Endothelial cell of umbilical vein (primary cell): ENCODE measurements around the gene CFAP77. TPM values are rescaled to one million over a fixed set of nuclear protein-coding genes. Genes with fewer than 3 reads are reported as not detected.

Experiments used
- BruUV-seq: library from RNA; stranded (reverse); fragments of 400-500 nt; replicated peaks from 2 replicates; lab custom pipeline; 2021; lab: Mats Ljungman, UMichigan
- CTCF ChIA-PET: fragments of 300-600, 350-600 bp; sonication (Branson Sonifier 250); formaldehyde crosslinking; loops from one replicate; lab custom pipeline; 2021; ENCODE audit warnings: antibody characterized with exemption, inconsistent platforms; lab: Charles Lee
- POLR2A ChIA-PET: fragments of 300-600, 350-600 bp; sonication (Branson Sonifier 250); formaldehyde crosslinking; loops from one replicate; lab custom pipeline; 2021; ENCODE audit warnings: antibody characterized with exemption, inconsistent platforms; lab: Charles Lee
- DNase-seq: peaks from one replicate; pipeline ENCODE4 v3.0.0-alpha.2; 2011; ENCODE audit warnings: low read depth, low spot score
- FAIRE-seq: peaks from 2 replicates; lab custom pipeline; 2011; peaks lifted over from hg19 to GRCh38; lab: Jason Lieb, UNC
- H2AFZ ChIP-seq: 2 replicates; pipeline ENCODE4 v1.6.0; 2012; ENCODE audit warnings: low read depth, low read length, control low read depth, inconsistent platforms
- H3K27ac ChIP-seq: 2 replicates; pipeline ENCODE4 v1.5.1; 2011; ENCODE audit warnings: low read depth, mild to moderate bottlenecking, control low read depth, low read length, moderate library complexity; ENCODE audit not compliant: insufficient read depth
- H3K27me3 ChIP-seq, 2 experiments: 2 replicates each; pipeline versions ENCODE4 v1.6.0 to v1.6.1; 2011; ENCODE audit warnings: low read length in 2 of 2, mixed read lengths in 1 of 2; ENCODE audit not compliant: control insufficient read depth in 2 of 2, insufficient read depth in 2 of 2
- H3K36me3 ChIP-seq, 2 experiments: 2 replicates in 1 of 2; 3 replicates in 1 of 2; pipeline ENCODE4 v1.5.1; 2011; ENCODE audit warnings: low read length in 2 of 2, mild to moderate bottlenecking in 1 of 2, moderate library complexity in 1 of 2; ENCODE audit not compliant: control insufficient read depth in 2 of 2, insufficient read depth in 2 of 2; ENCODE audit errors: extremely low read depth in 1 of 2
- H3K4me1 ChIP-seq: 3 replicates; pipeline ENCODE4 v1.5.1; 2011; ENCODE audit warnings: mild to moderate bottlenecking, low read length; ENCODE audit not compliant: control insufficient read depth, insufficient read depth; ENCODE audit errors: extremely low read depth
- H3K4me2 ChIP-seq: 2 replicates; pipeline ENCODE4 v1.6.1; 2011; ENCODE audit warnings: low read length, control low read depth, mixed read lengths; ENCODE audit not compliant: insufficient read depth
- H3K4me3 ChIP-seq, 3 experiments: fragments of 200-600 bp in 1 of 3; sonication (generic), shearing (Covaris generic) in 1 of 3; replicated peaks in 1 of 3; 2 replicates each; pipeline ENCODE4 v1.5.1; 2011 to 2016; ENCODE audit warnings: control low read depth in 3 of 3, low read length in 3 of 3, mild to moderate bottlenecking in 2 of 3, inconsistent platforms in 1 of 3, low read depth in 1 of 3, moderate library complexity in 1 of 3; ENCODE audit not compliant: insufficient read depth in 1 of 3
- H3K79me2 ChIP-seq: 2 replicates; pipeline ENCODE4 v1.6.0; 2012; ENCODE audit warnings: low read length, inconsistent platforms; ENCODE audit not compliant: control insufficient read depth, insufficient read depth
- H3K9ac ChIP-seq: replicated peaks from 2 replicates; pipeline ENCODE3; 2011; ENCODE audit warnings: low read length, control low read depth; ENCODE audit not compliant: insufficient read depth; ENCODE audit errors: extremely low read depth
- H3K9me1 ChIP-seq: replicated peaks from 3 replicates; pipeline ENCODE4 v1.6.0; 2011; ENCODE audit warnings: mild to moderate bottlenecking, low read length; ENCODE audit not compliant: control insufficient read depth, insufficient read depth; ENCODE audit errors: extremely low read depth
- H3K9me3 ChIP-seq: replicated peaks from 2 replicates; pipeline ENCODE4 v1.5.1; 2012; ENCODE audit warnings: low read length, inconsistent platforms; ENCODE audit not compliant: control insufficient read depth, insufficient read depth
- H4K20me1 ChIP-seq: replicated peaks from 2 replicates; pipeline ENCODE3; 2011; ENCODE audit warnings: mild to moderate bottlenecking, low read length; ENCODE audit not compliant: control insufficient read depth, insufficient read depth; ENCODE audit errors: extremely low read depth
- CTCF ChIP-seq, 2 donors: IDR thresholded peaks; 1 replicate in 1 of 2; 2 replicates in 1 of 2; pipeline ENCODE4 v1.5.1; 2011; ENCODE audit warnings: low read length in 2 of 2, mild to moderate bottlenecking in 2 of 2, moderate library complexity in 2 of 2, control low read depth in 1 of 2, inconsistent platforms in 1 of 2, low read depth in 1 of 2; ENCODE audit not compliant: insufficient read depth in 1 of 2; ENCODE audit errors: extremely low read depth in 1 of 2
- EZH2 ChIP-seq: IDR thresholded peaks from 2 replicates; pipeline ENCODE4 v1.6.1; 2012; ENCODE audit warnings: borderline replicate concordance, low read depth, mild to moderate bottlenecking, moderate library complexity, low read length, inconsistent platforms; ENCODE audit not compliant: severe bottlenecking
- FOS ChIP-seq: IDR thresholded peaks from 2 replicates; pipeline ENCODE4 v1.6.1; 2011; ENCODE audit warnings: mild to moderate bottlenecking, low read length, moderate library complexity, borderline replicate concordance; ENCODE audit not compliant: insufficient read depth
- GATA2 ChIP-seq: IDR thresholded peaks from 2 replicates; pipeline ENCODE4 v1.7.0; 2011; ENCODE audit warnings: low read depth, mild to moderate bottlenecking, moderate library complexity, mixed read lengths, low read length; ENCODE audit not compliant: insufficient read length, insufficient read depth
- JUN ChIP-seq: IDR thresholded peaks from 2 replicates; pipeline ENCODE4 v1.6.1; 2011; ENCODE audit warnings: borderline replicate concordance, low read depth; ENCODE audit not compliant: insufficient read length, insufficient read depth
- MYC ChIP-seq: IDR thresholded peaks from one replicate; pipeline ENCODE4 v1.6.1; 2011; ENCODE audit warnings: mild to moderate bottlenecking, low read depth, low read length
- POLR2A ChIP-seq: IDR thresholded peaks from 2 replicates; pipeline ENCODE4 v1.6.1; 2012; ENCODE audit warnings: low read depth, mild to moderate bottlenecking, control low read depth, low read length
- POLR2AphosphoS5 ChIP-seq: IDR thresholded peaks from 2 replicates; pipeline ENCODE4 v1.6.1; 2012; ENCODE audit warnings: low read depth, mild to moderate bottlenecking, control low read depth, low read length, moderate library complexity; ENCODE audit not compliant: insufficient read depth
- dilution Hi-C: fragments of 300-500 bp; cut with MboI; formaldehyde crosslinking; loops from one replicate; pipeline ENCODE4 v1.15.0; 2019; ENCODE audit warnings: low sequenced_read_pairs; ENCODE audit not compliant: extremely low pct_ligation_motif_present
- intact Hi-C: fragments of 100-400 bp; cut with micrococcal nuclease; formaldehyde crosslinking; loops from one replicate; pipeline ENCODE4 v1.10.0; 2022
- polyA plus RNA-seq, 4 experiments: library from polyadenylated mRNA; depleted of rRNA in 3 of 4; stranded (reverse) in 3 of 4; unstranded in 1 of 4; fragments of >200 nt; gene quantifications; 2 replicates each; pipeline versions ENCODE4 v1.2.1 to v1.2.3, GENCODE V29; 2011 to 2012; ENCODE audit warnings: missing spikeins in 1 of 4
- total RNA-seq: library from RNA; stranded (reverse); gene quantifications from 2 replicates; pipeline ENCODE4 v1.2.3, GENCODE V29; 2021
- TF ChIP-seq, protein P1 (sequence below): IDR thresholded peaks from 2 replicates; pipeline ENCODE4 v1.6.1; 2011; ENCODE audit not compliant: insufficient read depth, insufficient read length

CFAP77 gene
- total and polyA plus RNA-seq, 2 donors (not counting 3 experiments of a cell fraction or from before 2014, with no cell fraction given): not detected

DNA sequence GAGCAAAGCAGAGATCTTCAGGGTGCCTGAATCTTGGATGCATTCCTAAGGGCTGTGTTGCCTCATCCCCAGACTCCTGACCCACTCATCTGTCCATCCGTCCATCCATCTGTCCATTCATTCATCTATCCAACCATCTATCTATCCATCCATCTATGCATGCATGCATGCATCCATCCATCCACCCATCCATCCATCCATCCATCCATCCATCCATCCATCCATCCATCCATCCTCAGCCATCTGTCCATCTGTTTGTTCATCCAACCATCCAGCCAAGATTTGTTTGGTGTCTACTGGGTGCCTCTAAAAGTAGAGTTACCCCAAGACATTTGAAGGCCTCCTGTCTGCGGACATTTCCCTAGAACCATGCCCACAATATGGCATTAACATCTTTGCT lies 144.7 kb downstream of the CFAP77 start:
- no peak overlapping the region for H3K4me2 ChIP-seq
- H3K27ac ChIP-seq: no peak overlapping the region
- peaks cover 3% of the 10 kb centered on the region for H3K4me1 ChIP-seq
- no peaks in the 10 kb centered on the region for H3K9me1 ChIP-seq
- TF ChIP-seq MYC (no peak), POLR2AphosphoS5 (no peak), FOS (no peak), JUN (no peak), EZH2 (no peak), GATA2 (no peak), POLR2A (no peak), CTCF (IDR thresholded peaks at IDR 0.05; ENCODE audit: extremely low read depth in 1 of 2, insufficient read depth in 1 of 2, low read depth in 1 of 2, low read length in 2 of 2) (no peak)
- TF ChIP-seq, protein P1, sequence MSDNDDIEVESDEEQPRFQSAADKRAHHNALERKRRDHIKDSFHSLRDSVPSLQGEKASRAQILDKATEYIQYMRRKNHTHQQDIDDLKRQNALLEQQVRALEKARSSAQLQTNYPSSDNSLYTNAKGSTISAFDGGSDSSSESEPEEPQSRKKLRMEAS: no peak
- CTCF ChIA-PET: no interaction called here
- dilution Hi-C loops (no loop called here), intact Hi-C loops (no loop called here)
- H3K4me3 ChIP-seq: no peak overlapping the region
- no peaks in the 10 kb centered on the region for H4K20me1 ChIP-seq
- DNase-seq (no peak), FAIRE-seq (no peak)
- H3K79me2 ChIP-seq: no peaks in the 10 kb centered on the region
- no peak overlapping the region for H2AFZ ChIP-seq
- H3K27me3 ChIP-seq: peaks cover 0 to 5% of the 10 kb centered on the region in 2 experiments
- no TSS peak for BruUV-seq
- no peaks in the 10 kb centered on the region for H3K9me3 ChIP-seq
- H3K9ac ChIP-seq: no peak overlapping the region
- H3K36me3 ChIP-seq: no peaks in the 10 kb centered on the region
- POLR2A ChIA-PET: no interaction called here
